Stimulated activated CD8-positive, alpha-beta memory T cell treated with anti-CD3 and anti-CD28 coated beads, Interleukin-4, amount 100 ng/mL, for 4 hours (primary cell): ENCODE results near the gene CLASP1.

Source experiments
- DNase-seq, 2 donors: peaks; one replicate each; pipeline ENCODE4 v3.0.0-alpha.2; 2020; ENCODE audit warnings: low read depth in 2 of 2, low spot score in 1 of 2

Gene CLASP1

GRCh38 chr2:121293450-121294325 lies 355.6 kb downstream of the CLASP1 start:
- no peak for DNase-seq

- no peak for DNase-seq
Measured at GRCh38 chr2:121291251-121291580, 358.0 kb downstream of the CLASP1 start.

GRCh38 chr2:121289271-121289670 lies 360.0 kb downstream of the CLASP1 start:
- no peak for DNase-seq

- no peak for DNase-seq
Measured at GRCh38 chr2:121288454-121289231, 360.6 kb downstream of the CLASP1 start.

- DNase-seq = no peak
Measured at GRCh38 chr2:121287956-121288355, 361.3 kb downstream of the CLASP1 start.
